NOMO-1 treated with DMSO at 0.1 percent for 48 hours (cell line): Measurements from ENCODE around the gene MPP4.
"Not testable (repeated sequence)": the region's sequence is repeated elsewhere in the genome, so short reads cannot be mapped to it uniquely, and the experiment has no call there.

Experiments used
- DNase-seq: peaks from one replicate; lab custom pipeline; 2025; ENCODE audit not compliant: unreplicated experiment; lab: John Stamatoyannopoulos, UW

Gene MPP4

DNA sequence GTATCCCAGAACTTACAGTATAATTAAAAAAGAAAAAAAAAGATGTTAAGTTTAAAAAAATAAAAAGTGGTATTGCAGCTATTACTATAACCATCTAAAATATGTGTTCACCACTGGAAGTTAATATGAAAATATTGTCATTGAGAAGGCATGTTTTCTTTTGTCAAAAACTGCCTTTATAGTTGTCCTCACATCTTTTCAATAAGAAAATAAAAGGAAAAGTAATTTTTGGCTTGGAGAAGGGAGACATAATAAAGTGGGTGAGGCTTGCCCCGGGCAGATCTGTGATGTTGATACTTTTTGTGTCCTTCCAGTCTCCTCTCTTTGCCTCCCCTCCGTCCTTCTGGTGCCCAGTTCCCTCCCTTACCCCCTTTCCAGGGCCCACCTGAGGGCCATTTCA lies 24.9 kb downstream of the MPP4 start:
- no peak for DNase-seq

DNA sequence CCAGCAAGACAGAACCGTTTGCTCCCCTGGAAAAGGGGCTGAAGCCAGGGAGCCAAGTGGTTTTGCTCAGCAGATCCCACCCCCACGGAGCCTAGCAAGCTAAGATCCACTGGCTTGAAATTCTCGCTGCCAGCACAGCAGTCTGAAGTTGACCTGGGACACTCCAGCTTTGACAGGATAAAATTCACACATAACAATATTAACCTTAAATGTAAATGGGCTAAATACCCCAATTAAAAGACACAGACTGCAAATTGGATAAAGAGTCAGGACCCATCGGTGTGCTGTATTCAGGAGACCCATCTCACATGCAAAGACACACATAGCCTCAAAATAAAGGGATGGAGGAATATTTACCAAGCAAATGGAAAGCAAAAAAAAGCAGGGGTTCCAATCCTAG lies 27.2 kb downstream of the MPP4 start:
- not testable (repeated sequence) for DNase-seq

DNA sequence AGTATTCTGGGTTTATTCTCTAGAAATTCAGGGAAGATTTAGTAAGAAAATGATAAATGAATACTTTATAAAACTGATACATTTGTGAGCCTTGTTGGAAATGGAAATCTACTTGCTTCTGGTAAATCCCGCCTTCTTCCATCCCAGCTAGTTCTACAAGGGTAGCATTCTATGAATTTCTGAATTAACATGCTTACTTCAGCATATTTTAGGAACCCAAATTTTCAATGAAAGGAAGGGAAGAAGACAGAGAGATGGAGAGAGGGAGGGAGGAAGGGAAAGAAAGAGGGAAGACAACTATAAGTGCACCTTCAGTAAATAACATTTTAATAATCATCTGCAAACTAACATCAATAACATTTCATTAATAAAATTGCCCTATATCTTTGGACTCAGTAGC lies 28.6 kb downstream of the MPP4 start:
- no peak for DNase-seq

DNA sequence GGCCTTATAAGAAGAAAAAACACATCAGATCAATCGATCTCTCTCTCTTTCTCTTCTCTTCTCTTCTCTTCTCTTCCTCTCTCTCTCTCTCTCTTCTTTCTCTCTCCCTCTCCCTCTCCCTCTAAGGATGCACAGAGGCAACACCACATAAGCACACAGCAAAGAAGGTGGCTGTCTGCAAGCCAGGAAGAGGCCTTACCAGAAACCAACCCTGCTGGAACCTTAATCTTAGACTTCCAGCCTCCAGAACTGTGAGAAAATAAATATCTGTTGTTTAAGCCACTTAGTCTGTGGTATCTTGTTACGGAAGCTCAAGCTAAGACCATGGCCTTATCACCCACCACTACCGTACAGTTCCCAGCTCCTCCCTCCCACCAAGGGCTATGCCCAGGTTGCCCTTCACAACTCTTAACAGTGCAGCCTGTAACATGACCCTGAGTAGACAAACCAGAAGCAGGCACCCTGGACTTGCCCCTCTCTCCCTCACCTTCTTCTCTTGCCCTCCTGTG lies 30.0 kb downstream of the MPP4 start:
- no peak for DNase-seq

DNA sequence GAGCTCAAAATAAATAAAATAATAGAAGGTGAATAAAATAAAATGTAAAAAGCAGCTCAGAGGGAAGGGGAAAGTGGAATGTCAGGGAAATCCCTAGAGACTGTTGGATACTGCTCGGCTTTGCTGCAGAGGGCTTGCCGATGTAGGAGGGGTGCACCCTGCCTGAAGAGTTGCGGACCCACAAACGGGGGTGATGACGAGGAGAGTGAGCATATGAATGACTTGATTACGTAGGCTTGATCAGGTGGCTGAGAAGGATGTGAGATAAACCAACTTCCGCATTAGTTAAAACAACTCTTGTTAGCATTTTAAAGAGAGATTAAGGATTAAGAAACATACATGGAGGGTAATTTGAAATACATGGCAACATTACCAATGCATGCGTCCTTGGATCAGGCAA lies 34.1 kb downstream of the MPP4 start:
- no peak for DNase-seq

DNA sequence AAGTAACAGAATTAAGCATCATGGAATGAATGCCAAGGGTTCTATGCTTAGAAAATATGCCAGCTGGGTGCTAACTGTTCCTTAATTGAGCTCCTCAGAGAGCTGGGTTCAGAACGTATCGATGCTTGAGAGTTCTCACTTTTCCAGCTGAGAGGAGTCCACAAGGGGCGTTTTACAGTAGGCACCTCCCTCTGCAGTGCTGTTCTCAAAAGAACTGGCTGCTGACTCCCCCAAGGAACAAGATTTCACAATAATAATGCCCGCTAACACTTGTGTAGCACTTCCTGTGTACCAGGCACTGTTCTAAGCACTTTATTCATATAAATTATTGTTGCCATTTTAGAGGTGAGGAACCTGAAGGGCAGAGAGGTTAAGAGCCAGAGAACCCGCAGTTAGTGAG lies 37.1 kb downstream of the MPP4 start:
- peak; percentile 44 for DNase-seq

DNA sequence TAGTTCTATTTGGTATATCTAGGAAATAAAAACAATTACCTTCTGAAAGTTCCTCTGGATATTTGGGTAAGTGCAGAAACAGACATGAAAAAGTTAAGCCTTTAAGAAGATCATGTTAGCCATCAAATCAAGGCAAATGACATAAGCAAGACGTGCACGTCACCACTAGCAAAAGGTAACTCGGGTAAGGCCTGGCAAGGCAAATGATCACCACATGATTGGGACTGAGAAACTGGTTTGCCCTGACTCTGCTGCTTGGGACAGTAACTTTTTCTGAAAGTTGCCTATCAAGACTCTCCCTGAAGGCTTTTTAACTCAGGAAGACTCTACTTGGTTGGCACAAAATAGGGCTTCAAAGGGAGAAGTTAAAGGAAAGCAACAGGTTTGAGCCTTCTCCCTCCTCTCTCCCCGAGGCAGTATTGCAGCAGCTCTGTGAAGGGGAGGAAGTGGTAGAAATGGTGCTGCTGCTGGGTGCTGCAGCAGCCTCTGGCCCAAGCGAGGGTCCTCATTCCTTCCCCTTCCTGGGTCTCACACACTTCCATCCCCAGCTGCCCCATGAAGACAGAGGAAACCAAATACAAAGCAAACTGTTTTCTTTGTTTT lies 38.0 kb downstream of the MPP4 start:
- no peak for DNase-seq

DNA sequence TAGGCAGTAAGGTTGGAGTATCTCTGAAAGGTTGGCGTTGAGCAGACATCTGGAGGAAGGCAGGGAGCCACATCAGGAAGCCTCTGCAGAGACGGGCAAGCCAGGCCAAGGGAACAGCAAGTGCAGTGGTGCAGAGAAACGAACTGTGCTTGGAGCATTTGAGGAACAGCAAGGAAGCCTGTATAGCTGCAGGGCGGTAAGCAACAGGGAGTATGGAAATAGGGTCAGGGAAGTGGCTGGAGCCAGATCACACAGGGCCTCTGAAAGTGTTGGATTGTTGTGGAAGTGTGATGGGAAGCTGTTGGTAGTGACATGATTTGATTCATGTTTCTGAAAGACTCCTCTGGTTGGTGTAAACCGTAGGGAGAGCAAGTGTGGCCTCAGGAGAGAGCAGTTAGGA lies 41.7 kb downstream of the MPP4 start:
- DNase-seq: no peak

DNA sequence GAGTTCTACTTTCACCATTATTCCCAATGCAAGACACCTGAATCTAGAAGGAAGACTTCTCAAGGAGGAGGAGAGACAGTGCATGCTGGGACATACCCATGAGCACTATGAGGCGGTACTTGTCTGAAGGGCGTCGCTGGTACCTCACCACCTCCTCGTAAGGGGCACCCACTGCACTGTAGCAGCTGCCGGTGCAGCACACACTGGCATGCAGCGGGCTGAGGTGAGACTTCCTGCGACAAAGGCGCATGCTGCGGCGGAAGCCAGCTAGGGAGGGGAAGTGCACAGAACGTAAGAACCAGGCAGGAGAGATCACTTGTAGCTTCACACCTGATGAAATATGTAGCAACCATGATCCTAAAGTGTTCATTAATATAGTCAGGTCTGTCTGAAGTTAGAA lies 42.3 kb downstream of the MPP4 start:
- no peak for DNase-seq

DNA sequence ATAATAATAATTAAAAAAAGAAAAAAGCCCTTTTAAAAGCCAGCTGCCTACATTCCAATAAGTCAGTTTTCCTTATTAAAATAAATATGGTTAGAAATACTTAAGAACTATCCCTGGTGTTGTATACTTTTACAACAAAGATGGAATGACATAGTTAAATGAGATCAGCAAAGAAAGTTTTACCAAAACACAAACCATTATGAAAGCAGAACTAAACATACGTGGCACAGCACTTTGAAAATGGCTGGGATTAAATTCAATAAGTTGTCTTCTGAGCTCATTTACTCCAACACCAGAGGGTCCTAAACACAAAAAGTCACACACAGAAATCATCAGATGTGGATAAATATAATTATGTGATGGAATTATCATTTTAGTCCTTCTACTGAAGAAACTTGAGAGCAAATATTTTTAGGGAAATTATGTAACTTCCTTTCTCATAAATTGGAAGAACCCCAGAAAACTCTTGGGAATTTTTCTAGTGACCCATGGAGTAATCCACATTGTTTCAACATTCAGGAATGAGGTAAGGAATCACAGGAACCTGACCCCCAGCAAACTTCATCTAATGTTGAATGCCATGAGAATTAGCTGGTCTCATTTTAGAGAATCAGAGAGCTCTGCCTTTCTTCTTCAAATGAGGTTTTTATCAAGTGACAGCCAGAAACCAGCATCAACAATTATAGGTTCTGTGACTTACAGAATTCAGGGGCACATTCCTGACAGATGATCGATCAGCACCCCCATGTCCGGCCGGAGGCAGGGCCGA lies 43.6 kb downstream of the MPP4 start:
- no peak for DNase-seq

DNA sequence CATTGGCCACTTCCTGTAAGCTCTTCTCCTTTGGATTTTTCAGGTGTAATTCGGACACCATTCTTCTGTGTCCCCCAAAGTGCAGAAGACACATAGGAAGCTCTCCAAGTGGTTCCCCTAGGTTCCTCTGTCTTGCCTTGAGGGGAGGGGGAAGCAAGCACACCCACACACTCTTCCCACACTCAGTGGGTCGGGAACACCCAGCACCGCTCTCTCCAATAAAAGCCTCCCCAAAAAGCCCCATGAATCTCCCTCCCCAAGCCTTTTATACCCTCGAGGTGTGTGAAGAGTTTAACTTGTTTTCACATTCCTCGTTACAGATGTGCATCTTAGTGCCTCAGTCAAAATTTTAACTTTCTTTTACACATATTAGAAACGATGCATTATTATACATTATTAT lies 45.2 kb downstream of the MPP4 start:
- no peak for DNase-seq

DNA sequence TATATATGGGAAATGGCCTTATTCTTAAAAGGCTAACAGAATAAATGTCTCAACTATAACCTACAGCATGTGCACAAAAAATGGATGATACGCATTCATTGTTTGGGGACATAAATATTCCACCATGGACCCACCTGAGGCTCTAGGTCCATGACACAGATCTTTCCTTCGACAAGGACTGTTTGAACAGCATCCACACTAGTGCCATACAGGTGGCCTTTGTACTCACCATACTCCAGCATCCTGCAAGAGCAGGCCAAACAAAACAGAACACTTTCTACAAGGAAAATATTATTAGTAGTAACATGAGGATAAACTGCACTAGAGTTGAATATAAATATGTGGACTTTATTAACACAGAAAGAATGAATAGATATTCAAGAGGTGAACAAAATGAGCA lies 49.0 kb downstream of the MPP4 start:
- no peak for DNase-seq

DNA sequence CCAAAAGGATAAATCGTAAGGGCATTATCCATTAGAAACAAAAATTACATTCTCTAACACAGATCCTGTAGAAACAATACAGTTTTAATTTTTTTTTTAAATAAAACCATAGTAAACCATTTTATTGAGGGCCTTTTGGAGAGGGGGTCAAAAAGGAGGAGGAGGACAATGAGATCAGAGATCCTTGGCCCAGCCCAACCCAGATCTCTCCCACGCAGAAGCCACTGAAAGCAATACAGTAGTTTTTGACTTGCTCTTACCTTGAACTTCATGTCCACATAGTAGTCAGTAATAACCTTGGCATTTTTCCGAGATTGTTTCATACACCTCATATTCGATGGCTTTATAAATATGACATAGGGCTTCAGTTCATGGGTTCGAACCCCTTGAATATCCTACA lies 51.0 kb downstream of the MPP4 start:
- no peak for DNase-seq

DNA sequence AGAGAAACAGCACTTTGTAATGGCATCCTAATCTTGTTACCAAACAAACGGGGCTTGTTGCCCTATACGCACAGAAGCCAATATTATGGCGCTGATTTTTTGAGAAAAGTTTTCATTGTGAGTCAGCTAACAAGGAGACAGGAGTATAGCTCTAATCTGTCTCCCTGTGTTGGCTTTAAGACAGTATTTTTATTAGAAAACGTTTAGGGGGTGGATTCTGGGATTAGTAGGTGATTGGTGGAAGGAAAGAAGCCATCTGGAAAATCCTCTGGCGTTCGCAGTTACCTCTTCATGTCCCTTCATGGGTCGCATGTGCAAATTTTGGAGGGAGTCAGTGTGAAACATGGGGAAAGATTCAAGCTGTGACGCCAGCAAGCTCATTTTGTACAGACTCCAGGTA lies 54.4 kb downstream of the MPP4 start:
- DNase-seq: no peak

DNA sequence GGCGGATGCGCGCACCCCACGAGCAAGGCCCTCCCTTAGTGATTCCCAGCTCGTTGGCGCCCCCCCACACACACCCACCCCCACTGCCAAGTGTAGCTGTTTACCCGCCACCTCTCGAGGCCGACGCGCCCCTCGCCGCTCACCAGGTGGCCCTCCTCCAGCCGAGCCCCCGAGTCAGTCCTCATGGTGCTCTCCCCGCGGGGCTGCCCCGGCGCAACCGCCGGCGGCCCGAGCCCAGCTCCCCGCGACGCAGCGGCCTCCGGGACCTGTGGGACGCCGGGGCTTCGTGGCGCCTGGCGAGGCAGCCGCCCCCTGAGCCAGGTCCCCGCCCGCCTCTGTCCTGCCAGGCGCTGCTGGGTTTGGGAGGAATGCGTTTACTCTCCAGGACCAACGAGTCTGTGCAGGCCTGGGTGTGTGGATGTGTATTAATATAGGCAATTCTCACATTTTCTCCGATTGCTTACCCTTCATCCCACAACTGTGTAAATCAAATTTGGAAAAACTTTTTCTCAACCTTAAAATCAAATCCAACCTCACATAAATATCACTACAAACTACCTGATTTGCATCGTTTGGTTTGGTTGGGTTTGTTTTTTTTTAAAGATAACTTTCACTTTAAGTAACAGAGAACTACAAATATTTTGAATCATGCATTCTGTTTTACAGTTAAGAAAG lies 55.1 kb downstream of the MPP4 start, which contains the start of gene TMEM237:
TSS of gene TMEM237 (minus strand) at position 288 of the 675 bp plus-strand sequence. CDS start at position 185, 103 bp downstream.
- no peak for DNase-seq

DNA sequence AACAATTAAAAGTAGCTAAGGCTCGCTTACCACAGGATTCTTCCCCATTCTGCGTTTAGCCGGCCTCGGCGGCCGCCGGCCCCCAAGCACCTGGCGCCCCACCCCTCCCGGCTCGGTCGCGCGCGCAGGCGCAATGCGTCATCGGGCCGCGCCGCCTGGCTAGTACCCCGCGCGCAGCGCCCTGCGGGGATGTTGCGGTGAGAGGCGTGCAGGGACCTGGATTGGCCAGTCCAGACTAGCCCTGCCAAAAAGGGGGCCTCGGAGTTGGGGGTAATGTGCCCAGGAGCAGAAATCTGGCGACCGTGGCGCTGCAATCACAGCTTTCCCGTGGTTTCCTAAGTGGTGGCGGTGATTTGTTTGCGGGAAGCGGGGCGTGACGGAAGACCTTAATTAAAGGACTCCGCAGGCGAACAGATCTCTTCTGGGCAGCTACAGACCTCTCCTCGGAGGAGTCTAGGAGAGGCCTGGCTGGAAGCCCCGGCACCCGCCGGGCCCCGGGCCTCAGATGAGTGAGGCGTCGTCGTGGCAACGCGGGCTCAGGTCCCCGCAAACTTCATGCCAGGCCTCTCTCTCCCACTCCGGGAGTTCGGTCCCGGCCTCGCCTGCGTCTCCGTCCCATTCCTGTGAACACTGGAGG lies 55.7 kb downstream of the MPP4 start:
- peak; percentile 71 for DNase-seq

DNA sequence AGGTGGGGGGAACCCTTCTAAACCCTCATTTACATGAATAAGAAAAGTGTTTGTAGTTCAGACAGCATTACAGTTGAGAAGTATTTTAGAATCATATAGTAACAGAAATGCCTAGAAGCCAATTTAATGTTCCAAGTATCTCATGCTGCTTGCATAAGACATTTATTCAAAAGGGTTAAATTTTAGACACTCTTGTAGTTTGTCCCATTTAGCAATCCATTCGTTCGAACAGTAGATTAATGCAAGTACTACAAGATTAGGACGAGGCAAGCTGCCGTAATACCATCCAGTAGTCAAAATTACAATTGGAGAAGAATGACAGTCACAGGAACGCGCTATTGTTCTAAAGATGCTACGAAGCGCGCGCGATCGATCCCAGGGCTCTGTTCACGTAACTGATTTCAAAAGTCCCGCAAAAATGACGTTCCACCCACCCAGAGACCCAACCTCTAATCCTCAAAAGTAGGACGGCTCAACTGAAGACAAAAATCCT lies 56.3 kb downstream of the MPP4 start:
- peak; percentile 71 for DNase-seq

DNA sequence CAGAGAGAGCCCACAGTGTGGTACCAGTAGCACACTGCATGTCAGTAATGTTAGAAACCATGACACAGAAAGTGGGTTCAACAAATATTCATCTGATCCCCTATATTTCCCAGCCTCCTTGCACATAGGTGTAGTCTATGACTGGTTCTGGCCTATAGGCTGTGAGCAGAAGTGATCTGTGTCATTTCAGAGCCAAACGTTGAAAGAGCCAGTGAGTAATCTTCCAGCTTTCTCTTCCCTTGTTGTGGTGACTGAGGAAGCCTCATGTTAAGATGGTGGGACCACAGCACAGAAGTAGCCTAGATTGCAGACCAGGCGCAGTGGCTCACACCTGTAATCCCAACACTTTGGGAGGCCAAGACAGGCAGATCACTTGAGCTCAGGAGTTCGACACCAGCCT lies 59.2 kb downstream of the MPP4 start:
- DNase-seq: no peak

DNA sequence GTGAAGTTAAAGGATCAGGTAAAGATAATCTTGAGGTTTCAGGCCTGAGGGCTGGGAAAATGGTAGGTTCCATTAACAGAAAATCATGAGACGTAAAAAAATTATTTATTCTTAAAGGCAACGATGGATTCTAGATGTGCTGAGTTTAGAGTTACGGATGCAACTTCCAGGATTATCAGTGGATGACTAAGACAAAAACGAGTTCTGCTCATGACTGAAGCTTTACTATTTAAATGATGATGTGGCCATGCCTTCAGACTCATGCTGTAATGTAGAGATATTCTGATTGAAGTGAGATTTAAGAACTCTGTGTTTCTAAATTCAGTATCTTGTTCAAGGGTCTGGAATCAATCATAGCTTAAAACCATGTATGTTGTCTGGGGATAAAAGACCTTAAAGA lies 60.1 kb downstream of the MPP4 start:
- no peak for DNase-seq

DNA sequence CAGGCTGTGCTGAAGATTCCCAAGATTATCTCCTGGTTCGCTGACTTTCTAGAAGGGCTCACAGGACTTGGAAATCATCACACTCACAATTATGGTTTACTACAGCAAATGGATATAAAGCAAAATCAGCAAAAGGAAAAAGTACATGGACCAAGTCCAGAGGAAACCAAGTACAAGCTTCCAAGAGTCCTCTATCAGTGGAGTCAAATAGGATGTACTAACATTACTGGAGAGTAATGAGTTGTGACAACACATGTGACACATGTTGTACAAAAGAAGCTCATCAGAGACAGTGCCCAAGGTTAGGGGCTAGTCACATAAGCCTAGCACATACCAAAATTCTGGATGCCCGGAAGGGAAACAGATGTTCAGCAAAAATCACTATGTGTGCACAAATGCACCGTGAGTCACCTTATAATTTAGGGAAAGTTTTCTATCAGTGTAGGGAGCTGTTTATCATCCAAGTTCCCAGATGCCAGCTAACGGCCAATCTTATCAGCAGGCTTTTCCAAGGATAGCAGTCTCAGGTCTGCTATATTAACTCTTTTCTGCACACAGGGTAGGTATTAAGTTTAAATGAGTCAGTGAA lies 64.7 kb downstream of the MPP4 start:
- no peak for DNase-seq

DNA sequence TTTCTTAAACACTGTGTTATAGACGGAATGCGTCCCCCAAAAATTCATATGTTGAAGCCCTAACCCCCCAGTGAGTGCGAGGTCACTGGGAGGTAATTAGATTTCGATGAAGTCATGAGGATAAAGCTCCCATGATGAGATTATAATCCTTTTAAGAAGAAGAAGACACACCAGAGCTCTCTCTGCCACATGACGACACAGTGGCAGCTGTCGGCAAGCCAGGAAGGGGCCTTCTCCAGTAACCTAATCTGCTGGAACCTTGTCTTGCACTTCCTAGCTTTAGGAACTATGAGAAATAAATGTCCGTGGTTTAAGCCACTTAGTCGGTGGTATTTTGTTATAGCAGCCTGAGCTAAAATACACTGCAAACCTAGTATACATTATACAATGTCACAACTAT lies 67.4 kb downstream of the MPP4 start:
- DNase-seq: no peak
